ENCODE measurements around the gene B4GALNT1. TPM values are rescaled to one million over a fixed set of nuclear protein-coding genes. Genes with fewer than 3 reads are reported as not detected.
"Not testable (repeated sequence)": the region's sequence is repeated elsewhere in the genome, so short reads cannot be mapped to it uniquely, and the experiment has no call there.

The B4GALNT1 gene
- total RNA-seq, 1 experiment from 2014 or later: 31.3 TPM

DNA sequence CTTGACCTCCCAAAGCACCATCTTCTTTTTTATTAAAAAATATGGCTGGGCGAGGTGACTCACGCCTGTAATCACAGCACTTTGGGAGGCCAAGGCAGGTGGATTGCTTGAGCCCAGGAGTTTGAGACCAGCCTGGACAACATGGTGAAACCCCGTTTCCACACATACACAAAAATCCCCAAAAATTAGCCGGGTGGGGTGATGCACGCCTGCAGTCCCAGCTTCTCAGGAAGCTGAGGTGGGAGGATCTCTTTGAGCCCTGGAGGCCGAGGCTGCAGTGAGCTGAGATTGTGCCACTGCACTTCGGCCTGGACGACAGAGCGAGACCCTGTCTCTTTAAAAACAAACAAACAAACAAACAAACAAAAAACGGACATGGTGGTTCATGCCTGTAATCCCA is 36.7 kb upstream of the B4GALNT1 start:
- RAD21 ChIA-PET (ENCODE audit: low non-redundant PET in 1 of 2, low total read pairs in 2 of 2, uncharacterized antibody in 2 of 2, unreplicated experiment in 2 of 2); H3K4me2 ChIP-seq (ENCODE audit: low read length); POLR2A ChIA-PET; H2AFZ ChIP-seq (ENCODE audit: low read depth, low read length, poor library complexity, severe bottlenecking); H3K4me1 ChIP-seq (ENCODE audit: control insufficient read depth in 1 of 2, insufficient read depth in 2 of 2, low read length in 2 of 2); H3K79me2 ChIP-seq (ENCODE audit: insufficient read depth, low read length); H3K27ac ChIP-seq (ENCODE audit: low read depth, low read length); BruUV-seq (replicated peaks); H3K27me3 ChIP-seq (ENCODE audit: insufficient read depth, low read length); DNase-seq (ENCODE audit: low read depth, low spot score); intact Hi-C loops (cut with micrococcal nuclease); H3K4me3 ChIP-seq (replicated peaks in 1 of 2; ENCODE audit: low read depth in 1 of 2, low read length in 2 of 2); H3K36me3 ChIP-seq (ENCODE audit: control insufficient read depth in 1 of 2, insufficient read depth in 2 of 2, low read length in 2 of 2); ATAC-seq; CTCF ChIA-PET; H3K9me3 ChIP-seq (ENCODE audit: control insufficient read depth in 1 of 2, insufficient read depth in 1 of 2, low read depth in 1 of 2, low read length in 2 of 2); H4K20me1 ChIP-seq (ENCODE audit: insufficient read depth); H3K9me2 ChIP-seq (ENCODE audit: insufficient read depth); H3K9ac ChIP-seq (ENCODE audit: low read length): not testable (repeated sequence)

DNA sequence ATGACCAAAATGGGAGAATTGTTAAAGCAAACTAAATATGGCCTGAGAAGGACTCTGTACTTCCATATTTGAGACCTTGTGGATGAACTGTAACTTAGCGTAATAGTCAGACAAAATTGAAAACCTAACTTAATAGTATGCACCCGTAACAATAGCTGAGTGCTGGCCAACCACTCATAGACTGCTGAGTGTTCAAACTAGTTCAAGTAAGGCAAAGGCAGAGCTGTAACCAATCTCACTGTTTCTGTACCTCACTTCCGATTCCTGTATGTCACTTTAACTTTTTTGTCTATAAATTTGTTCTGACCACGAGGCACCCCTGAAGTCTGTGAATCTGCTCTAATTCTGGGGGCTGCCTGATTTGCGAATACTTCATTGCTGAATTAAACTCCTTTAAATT is 33.9 kb upstream of the B4GALNT1 start:
- Histone ChIP-seq H3K36me3 (ENCODE audit: control insufficient read depth in 1 of 2, insufficient read depth in 2 of 2, low read length in 2 of 2) (no peaks in the 10 kb centered on the region), H3K4me3 (replicated peaks in 1 of 2; ENCODE audit: low read depth in 1 of 2, low read length in 2 of 2) (no peak overlapping the region), H3K27ac (ENCODE audit: low read depth, low read length) (no peak overlapping the region), H3K9me3 (ENCODE audit: control insufficient read depth in 1 of 2, insufficient read depth in 1 of 2, low read depth in 1 of 2, low read length in 2 of 2) (peaks cover 0 to 3% of the 10 kb centered on the region in 2 experiments; a peak in 1 of 4 replicates), H3K27me3 (ENCODE audit: insufficient read depth, low read length) (no peaks in the 10 kb centered on the region), H4K20me1 (ENCODE audit: insufficient read depth) (no peaks in the 10 kb centered on the region), H3K9ac (ENCODE audit: low read length) (no peak overlapping the region), H2AFZ (ENCODE audit: low read depth, low read length, poor library complexity, severe bottlenecking) (no peak overlapping the region), H3K4me1 (ENCODE audit: control insufficient read depth in 1 of 2, insufficient read depth in 2 of 2, low read length in 2 of 2) (no peaks in the 10 kb centered on the region), H3K79me2 (ENCODE audit: insufficient read depth, low read length) (no peaks in the 10 kb centered on the region), H3K4me2 (ENCODE audit: low read length) (no peak overlapping the region), H3K9me2 (ENCODE audit: insufficient read depth) (no peaks in the 10 kb centered on the region)
- ChIA-PET POLR2A (no interaction called here), RAD21 (ENCODE audit: low non-redundant PET in 1 of 2, low total read pairs in 2 of 2, uncharacterized antibody in 2 of 2, unreplicated experiment in 2 of 2) (no interaction called here), CTCF (no interaction called here)
- intact Hi-C loops (cut with micrococcal nuclease): no loop called here
- TF ChIP-seq, protein P1, sequence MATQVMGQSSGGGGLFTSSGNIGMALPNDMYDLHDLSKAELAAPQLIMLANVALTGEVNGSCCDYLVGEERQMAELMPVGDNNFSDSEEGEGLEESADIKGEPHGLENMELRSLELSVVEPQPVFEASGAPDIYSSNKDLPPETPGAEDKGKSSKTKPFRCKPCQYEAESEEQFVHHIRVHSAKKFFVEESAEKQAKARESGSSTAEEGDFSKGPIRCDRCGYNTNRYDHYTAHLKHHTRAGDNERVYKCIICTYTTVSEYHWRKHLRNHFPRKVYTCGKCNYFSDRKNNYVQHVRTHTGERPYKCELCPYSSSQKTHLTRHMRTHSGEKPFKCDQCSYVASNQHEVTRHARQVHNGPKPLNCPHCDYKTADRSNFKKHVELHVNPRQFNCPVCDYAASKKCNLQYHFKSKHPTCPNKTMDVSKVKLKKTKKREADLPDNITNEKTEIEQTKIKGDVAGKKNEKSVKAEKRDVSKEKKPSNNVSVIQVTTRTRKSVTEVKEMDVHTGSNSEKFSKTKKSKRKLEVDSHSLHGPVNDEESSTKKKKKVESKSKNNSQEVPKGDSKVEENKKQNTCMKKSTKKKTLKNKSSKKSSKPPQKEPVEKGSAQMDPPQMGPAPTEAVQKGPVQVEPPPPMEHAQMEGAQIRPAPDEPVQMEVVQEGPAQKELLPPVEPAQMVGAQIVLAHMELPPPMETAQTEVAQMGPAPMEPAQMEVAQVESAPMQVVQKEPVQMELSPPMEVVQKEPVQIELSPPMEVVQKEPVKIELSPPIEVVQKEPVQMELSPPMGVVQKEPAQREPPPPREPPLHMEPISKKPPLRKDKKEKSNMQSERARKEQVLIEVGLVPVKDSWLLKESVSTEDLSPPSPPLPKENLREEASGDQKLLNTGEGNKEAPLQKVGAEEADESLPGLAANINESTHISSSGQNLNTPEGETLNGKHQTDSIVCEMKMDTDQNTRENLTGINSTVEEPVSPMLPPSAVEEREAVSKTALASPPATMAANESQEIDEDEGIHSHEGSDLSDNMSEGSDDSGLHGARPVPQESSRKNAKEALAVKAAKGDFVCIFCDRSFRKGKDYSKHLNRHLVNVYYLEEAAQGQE (IDR thresholded peaks at IDR 0.05; ENCODE audit: low read depth): no peak
- TF ChIP-seq CBX3 (IDR thresholded peaks at IDR 0.05; ENCODE audit: low read depth): no peak
- no peak for TF ChIP-seq SIN3A (IDR thresholded peaks at IDR 0.05; ENCODE audit: low read depth)
- TF ChIP-seq ZNF274 (IDR thresholded peaks at IDR 0.05; ENCODE audit: low read depth, low read length): no peak
- BruUV-seq (replicated peaks): no TSS peak
- no peak for ATAC-seq
- DNase-seq (ENCODE audit: low read depth, low spot score): no peak

DNA sequence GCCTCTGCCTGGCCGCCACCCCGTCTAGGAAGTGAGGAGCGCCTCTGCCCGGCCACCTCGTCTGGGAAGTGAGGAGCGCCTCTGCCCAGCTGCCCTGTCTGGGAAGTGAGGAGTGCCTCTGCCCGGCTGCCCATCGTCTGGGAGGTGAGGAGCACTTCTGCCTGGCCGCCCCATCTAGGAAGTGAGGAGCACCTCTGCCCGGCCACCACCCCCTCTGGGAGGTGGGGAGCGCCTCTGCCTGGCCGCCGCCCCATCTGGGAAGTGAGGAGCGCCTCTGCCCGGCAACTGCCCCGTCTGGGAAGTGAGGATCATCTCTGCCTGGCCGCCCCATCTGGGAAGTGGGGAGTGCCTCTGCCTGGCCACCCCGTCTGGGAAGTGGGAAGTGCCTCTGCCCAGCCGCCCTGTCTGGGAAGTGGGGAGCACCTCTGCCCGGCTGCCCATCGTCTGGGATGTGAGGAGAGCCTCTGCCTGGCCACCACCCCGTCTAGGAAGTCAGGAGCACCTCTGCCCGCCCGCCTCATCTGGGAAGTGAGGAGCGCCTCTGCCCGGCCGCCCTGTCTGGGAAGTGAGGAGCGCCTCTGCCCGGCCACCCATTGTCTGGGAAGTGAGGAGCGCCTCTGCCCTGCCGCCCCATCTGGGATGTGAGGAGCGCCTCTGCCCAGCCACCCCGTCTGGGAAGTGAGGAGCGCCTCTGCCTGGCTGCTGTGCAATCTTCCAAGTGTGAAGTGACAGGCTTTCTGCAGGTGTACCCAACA is 32.2 kb upstream of the B4GALNT1 start:
- DNase-seq (ENCODE audit: low read depth, low spot score); H3K9me2 ChIP-seq (ENCODE audit: insufficient read depth); H3K4me3 ChIP-seq (replicated peaks in 1 of 2; ENCODE audit: low read depth in 1 of 2, low read length in 2 of 2); POLR2A ChIA-PET; H3K27me3 ChIP-seq (ENCODE audit: insufficient read depth, low read length); BruUV-seq (replicated peaks); RAD21 ChIA-PET (ENCODE audit: low non-redundant PET in 1 of 2, low total read pairs in 2 of 2, uncharacterized antibody in 2 of 2, unreplicated experiment in 2 of 2); H3K27ac ChIP-seq (ENCODE audit: low read depth, low read length); H3K79me2 ChIP-seq (ENCODE audit: insufficient read depth, low read length); H3K4me1 ChIP-seq (ENCODE audit: control insufficient read depth in 1 of 2, insufficient read depth in 2 of 2, low read length in 2 of 2); H3K36me3 ChIP-seq (ENCODE audit: control insufficient read depth in 1 of 2, insufficient read depth in 2 of 2, low read length in 2 of 2); H3K9me3 ChIP-seq (ENCODE audit: control insufficient read depth in 1 of 2, insufficient read depth in 1 of 2, low read depth in 1 of 2, low read length in 2 of 2); H3K9ac ChIP-seq (ENCODE audit: low read length); intact Hi-C loops (cut with micrococcal nuclease); CTCF ChIA-PET; H3K4me2 ChIP-seq (ENCODE audit: low read length); H2AFZ ChIP-seq (ENCODE audit: low read depth, low read length, poor library complexity, severe bottlenecking); H4K20me1 ChIP-seq (ENCODE audit: insufficient read depth); ATAC-seq: not testable (repeated sequence)

All from HCT116 (cell line).